AG08396 (cell line): Measurements from ENCODE around the gene WDFY2.
A peak's percentile ranks its signal among the peaks of the same experiment; 100 is the strongest.

Experiments used
- DNase-seq: peaks from one replicate; pipeline ENCODE4 v3.0.0; 2012; ENCODE audit warnings: low spot score, mixed read lengths

Gene WDFY2

DNA sequence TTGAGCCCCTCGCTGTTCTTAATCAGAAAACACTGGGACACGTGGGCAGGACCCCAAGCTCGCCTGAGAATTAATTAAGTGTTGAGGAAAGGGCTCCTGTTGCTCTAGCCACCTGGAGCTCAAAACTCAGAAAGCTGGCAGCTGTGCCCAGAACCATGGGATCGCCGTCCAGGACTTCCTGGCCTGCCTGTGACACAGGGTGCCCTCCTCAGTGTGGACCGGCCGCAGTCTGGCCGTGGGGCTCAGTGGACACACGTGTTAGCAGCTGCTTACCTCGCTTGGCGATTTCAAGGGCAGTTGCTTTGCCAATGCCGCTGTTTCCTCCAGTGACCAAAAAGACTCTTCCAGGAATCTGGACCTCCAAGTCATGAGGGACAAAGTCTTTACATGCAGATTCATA lies 215.0 kb downstream of the WDFY2 start:
- no peak for DNase-seq

DNA sequence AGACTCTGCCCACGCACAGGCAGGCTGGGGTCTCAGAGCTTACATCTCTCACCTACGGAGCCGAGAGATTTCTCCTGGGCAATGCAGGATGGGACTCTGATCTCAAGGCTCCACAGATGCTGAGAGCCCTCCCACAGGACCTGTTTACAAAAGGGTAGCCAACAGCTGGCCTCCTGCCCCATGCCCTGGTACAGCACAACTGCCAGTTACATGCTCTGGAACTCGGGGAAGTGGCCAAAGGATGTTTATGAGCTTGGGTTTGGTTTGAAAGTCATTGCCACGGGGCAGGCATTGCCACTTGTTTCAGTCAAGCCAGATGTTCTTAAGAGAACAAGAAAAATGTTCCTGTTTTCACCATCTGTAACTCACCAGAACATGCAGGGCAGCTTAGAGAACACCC lies 216.2 kb downstream of the WDFY2 start:
- no peak for DNase-seq

DNA sequence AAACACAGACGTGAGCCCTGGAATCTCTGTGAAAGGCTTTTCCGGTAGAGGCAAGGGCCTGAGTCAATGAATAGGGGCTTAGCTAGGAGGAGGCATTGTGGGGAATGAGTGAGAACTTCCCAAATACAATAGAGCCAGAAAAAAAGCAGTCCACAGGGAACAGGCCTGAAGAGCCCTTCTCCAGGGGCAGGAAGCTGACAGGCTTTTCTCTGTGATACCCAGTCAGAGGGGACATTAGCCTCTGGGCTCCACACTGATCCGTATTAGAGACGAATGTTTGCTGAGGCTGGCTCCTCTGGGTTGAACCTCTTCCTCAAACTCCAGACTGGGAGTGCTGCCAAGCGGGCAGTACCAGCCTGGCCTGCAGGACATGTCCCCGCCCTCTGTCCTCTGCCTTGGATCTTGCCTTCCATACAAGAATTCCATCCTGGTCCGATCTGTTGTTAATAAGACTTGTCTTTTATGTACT lies 217.4 kb downstream of the WDFY2 start:
- no peak for DNase-seq

DNA sequence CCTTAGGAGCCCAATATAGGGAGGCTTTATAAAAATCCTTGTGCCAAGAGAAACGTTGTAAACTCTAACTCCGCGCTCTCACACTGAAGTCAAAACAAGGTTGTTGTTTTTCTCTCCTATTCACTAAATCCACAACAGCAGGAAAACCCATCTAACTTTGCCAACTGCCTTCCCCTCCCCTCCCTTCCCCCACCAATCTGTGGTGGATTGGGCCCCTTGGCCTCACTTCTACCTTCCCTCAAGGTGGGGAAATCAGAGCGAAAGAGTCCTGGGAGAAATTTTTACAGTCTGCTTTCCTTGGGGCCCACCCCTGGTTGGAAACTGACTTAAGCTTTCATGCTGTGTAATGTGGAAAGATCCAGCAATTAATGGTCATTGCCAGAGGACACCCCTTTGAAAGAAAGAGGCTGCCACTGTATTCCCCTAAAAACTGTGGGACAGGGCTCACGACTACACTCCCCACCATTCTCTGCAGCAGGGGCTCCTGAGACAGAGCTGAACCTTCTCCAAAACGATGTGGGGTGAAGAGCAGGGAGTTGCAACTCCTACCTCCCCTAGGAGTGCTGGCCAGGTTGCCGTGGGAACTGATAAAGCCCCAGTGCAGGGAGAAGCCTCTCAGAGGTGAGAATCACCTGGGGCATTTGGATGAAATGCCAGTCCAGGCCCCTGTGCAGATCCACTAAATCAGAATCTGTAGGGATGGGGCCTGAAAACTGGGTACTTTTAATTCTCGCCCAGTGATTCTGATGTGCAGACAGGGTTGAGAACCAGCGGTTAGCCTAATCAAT lies 218.6 kb downstream of the WDFY2 start:
- DNase-seq: no peak

DNA sequence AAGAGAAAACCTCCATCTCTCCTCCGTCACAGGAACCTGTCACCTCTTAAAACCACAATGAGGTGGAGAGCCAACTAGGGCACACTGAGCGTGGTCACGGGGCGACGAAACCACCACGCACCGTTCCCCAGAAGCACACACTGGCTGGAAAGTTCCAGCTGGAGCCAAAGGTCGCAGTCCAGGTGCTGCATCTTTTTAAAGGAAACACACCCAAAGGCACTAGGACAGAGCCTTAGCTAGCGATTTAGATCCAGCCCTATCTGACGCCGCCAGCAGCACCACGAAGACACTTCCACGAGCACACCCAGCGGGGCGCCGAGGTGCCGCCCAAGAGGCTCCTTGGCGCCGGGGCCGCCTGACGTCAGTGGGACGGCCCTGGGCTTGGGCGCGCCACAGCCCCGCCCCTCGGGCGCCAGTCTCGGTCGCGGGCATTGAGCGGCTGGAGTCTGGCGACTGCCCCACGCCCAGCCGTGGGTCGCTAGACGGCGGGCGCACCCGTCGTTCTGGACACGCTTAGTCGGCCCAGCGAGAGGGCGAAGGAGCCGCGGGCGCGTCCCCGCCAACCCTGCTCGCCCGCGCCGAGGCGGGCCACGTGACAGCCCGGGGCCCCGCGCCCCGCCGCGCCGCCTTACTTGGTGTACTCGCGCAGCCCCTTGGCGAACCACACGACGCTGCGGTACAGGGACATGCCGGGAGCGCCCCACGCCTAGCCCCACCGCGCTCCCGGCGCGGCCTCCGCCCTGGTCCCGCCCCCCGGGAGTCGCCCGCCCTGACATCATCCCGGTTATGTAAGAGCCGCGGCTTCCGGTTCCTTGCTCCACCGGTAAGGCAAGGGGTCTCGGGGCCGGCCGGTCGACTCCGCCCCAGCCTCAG lies 219.4 kb downstream of the WDFY2 start, which contains the start of gene DHRS12:
DHRS12 (minus strand) TSS at position 742 of the 873 bp plus-strand sequence. CDS start 4,504 bp downstream, outside the sequence.
- peak; percentile 95 for DNase-seq

DNA sequence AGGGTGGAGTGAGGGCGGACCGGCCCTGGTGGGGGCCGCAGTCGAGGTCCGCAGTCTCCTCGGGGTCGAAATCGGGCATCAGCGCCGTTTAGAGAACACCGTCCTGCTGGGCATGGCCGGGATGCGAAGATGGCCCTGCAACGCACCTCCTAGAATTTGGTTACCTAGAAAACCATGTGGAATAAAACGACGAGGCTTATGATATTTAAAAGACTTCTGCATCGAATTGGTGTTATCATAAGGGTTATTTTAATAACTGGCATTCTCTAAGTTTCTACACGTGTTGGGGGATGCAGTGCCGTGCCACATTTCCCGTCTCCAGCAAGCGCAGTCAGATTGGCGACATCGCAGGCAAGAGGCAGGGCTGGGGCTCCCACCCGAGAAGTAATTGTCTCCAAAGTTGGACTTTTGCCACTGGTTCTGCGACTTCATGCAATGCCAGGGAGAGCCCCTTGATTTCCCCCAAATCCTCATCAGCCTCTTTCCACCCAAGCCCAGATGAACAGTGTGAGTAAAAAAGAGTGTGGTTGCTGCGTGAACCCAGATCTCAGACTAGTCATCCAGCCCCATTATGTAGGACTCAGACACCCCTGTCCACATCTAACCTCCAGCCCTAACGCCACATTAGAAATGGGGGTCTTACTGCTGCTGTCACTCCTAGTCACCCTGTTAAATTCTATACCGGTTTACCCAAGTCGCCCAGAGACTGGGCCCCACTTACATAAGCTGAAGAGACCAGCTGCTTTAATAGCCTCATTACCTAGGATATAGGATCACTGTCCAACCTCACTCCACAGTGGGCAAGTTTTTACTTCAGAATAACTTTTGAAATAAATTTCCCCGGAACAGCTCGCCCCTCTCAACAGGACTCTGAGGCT lies 220.3 kb downstream of the WDFY2 start:
- no peak for DNase-seq

DNA sequence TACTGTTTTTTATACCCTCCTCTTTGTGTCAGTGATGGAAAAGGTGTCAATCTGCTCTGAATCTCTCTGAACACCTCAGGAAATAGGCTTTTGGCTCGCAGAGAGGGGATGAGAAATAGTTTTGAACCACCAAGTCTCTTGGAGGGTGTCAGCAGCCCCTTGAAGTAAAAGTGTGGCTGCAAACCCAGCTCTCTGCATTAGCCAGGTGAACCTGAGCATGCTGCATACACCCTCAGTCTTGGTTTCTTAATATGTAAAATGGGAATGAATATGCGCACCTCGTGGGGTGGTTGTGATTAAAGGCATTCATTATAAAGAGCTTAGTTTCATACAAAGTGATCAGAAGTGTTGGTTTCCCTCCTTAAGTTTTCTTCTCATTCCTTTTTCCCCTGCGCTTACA lies 221.1 kb downstream of the WDFY2 start:
- no peak for DNase-seq

DNA sequence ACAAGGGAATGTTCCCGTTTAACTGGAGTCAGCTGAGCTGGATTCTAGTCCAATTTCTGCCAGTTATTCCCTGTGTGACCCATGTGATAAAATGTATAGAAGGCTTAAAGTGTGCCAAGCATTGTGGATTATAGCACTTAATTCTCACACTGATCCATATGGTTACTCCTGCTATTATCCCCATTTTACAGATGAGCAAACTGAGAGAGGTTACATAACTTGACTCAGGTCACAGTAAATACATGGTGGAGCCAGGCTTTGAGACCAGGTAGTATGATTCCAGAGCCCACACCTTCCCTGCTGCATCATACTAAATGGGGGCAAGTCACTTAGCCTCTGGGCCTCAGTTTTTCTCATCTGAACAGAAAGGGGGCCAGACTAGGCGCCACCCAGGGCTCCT lies 221.7 kb downstream of the WDFY2 start:
- DNase-seq: no peak

DNA sequence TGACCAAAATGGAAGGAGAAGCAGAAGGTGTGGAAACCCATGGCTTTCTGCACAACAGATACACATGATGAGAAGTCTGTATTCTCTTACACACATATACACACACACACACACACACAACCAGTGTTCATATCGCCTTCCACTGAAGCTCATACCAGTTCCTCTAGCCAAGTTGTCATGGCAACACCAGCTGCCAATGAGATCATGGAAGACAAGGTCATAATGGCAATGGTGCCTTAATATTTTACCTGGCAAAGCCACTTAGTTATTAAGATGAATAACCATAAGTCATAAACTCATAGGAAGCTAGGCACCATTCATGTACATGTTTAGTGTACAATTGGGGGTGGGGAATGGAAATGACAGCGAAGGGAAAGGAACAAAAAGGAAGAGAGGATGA lies 222.3 kb downstream of the WDFY2 start:
- peak; percentile 28 for DNase-seq

DNA sequence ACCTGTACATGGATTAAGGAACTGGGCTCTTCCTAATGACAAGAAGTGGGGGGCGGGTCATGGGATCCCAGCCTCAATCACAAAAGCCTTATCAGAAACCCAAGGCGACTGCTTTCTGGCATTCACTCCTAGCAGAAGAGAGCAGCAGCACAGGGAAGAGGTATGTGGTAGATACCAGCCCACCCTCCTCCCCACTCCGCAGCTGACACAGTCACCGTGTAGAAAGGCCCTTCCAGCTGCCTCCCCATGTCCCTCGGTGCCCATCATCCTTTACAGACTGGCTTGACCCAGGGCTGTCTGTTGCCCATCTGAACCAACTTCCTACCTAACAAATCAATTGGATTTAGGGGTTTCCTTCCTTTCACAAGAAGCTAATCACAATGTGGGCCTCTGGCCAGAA lies 222.8 kb downstream of the WDFY2 start:
- DNase-seq: no peak

DNA sequence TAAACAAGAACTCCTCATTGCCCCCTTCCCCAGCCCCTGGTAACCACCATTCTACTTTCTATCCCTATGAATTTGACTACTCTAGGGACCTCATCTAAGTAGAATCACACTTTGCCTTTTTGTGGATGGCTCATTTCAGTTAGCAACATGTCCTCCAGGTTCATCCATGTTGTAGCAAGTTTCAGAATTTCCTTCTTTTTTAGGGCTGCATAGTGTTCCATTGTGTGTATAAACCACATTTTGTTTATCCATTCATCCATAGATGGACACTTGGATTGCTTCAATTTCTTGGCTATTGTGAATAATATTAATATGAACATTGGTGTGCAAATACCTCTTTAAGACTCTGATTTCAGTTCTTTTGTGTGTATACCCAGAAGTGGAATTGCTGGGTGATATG lies 224.5 kb downstream of the WDFY2 start:
- DNase-seq: no peak

DNA sequence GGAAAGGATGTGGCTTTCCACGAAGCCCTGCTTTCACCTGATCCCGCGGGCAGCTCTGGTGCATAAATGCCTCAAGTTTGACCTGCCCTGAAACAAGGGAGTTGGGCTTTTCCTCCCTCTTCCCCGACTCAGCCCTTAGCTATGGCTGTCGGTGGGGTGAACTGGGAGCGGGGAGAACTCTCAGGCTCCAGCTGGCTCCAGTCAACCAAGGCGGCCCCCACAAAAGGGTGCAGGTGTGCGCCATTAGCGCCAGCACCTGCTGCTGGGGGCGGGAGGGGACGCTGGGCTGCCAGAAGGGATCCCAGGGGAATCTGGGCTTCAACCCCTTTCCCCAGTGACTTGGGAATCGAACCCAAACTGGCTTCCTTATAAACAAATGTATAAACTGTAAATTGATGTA lies 226.8 kb downstream of the WDFY2 start:
- DNase-seq: no peak

DNA sequence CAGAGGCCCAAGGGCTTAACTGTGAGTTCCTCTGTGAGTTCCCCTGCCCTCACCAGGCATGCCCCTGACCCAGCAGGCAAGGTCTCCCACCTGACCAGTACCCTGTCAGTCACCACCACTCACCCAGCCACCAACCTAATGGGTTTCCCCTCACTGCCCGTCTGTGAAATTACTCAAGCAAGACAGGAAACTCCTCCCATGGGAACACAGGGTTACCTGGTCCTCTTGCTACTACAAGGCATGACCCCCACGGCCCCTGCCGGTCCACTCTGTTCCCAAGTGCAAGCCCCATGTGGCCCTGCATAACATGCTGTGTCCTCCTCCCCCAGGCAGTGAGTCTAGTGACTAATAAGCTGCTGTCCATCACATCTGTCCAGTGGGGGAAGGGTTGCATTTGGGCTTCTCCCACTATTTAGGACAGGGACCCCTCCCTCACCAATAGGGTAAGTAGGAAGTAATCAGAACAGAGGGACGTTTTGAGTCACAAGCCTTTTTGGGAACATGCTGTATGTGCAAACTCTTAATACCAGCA lies 227.7 kb downstream of the WDFY2 start:
- no peak for DNase-seq

DNA sequence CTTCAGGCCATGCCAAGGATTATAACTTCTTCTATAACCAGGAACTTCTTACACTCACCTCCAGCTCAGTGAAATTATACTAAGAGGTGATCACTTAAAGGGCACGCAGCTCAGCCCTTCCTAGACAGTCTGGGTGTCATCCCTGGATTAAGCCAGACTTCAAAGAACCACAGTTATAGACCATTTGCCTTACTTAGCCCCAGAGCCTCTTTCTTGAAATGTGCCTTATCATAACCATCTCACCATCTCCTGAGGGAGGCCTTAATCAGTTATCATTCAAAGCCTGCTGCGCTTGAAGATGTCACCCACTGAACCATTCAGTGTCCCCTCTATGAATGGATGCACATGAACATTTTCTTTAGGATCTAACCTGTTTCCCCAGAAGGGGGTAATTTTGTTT lies 229.8 kb downstream of the WDFY2 start:
- no peak for DNase-seq

DNA sequence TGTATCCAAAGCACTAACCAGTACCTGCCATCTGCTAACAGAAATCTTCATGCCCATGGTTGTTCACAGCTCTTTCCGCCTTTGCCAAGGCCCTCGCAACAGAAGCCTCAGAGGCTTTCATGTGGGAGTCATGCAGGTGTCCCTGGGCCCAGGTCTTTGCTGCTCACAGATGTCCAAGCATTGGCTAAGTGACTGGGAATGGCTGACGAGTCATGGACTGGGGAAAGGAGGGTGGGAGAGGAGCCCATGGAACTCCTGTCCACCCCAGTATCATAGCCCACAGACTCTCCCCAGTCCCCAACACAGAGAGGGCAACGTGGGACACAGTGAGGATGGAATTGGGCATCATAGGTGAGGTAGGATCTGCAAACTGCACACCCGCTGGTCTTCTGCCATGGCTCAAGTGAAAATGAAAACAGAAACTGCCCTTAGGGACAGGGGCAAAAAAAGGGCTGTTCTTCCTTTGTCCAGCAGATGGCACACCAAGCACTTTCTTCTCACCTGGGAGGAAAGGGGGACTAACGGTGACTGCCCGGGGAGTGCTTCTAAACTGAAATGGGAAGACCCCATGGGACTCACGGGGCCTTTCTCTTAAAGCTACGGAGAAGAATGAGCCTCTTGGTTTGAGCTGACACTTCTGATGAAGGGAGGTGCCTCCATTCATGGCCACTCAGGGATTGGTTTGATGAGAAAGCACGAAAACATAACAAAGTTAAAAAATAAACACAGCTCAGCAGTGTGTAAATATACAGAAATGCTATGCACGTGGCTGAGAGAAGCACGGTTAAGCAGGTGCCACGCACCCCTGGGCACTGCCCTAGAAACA lies 230.8 kb downstream of the WDFY2 start:
- peak; percentile 70 for DNase-seq

DNA sequence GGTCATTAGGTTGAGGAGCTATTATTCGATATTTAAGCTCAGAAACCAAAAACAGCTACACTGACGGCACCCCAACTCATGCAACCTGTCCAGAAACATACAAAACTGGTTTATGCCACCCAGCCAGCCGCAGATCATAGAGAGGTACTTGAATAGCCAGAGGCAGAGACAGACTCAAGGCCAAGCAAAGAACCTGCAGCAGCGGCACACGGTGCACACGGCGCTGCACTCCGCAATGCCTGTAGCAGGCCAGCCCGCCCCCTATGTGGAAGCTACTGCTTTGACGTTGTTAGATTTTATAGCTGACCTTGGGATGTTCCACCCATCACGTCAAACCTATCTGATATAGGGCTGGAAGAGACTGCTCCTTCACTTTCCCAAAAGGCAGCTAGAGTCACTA lies 231.6 kb downstream of the WDFY2 start:
- DNase-seq: no peak

DNA sequence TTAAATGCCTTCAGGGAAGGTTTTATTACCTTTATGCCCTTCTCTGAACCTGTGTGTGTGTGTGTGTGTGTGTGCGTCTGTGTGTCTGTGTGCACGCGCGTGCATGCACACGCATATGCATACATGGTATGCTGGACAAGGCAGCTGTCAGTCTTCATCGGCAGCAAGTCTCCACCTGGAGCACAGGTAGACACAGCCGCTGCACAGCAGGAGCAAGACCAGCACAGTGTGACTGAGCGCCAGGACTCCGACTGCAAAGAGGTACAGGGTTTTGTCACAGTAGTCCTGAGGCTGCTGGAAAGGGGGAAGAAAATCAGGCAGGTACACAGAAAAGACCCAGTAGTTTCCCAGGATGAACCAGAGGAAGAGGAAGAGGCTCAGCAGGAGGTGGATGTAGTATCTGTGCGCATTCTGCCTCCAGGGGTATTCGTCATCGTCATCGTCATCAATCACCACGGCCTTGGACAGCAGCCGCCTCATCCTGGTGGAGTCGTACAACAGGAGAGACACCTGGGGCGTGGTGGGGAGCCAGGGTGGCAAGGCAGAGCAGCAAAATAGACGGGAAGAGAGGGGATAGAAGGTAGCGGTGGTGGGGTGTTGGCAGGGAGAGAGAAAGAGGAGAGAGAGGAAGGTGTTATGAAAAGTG lies 232.5 kb downstream of the WDFY2 start:
- no peak for DNase-seq
